HG03571 (cell line): ENCODE results near the gene DUSP15.
"Not testable (repeated sequence)": the region's sequence is repeated elsewhere in the genome, so short reads cannot be mapped to it uniquely, and the experiment has no call there.

Source experiments
- ATAC-seq: cut with Tn5 transposase; IDR thresholded peaks from one replicate; pipeline ENCODE4 v1.9.1; 2021; ENCODE audit not compliant: unreplicated experiment

Gene DUSP15

DNA sequence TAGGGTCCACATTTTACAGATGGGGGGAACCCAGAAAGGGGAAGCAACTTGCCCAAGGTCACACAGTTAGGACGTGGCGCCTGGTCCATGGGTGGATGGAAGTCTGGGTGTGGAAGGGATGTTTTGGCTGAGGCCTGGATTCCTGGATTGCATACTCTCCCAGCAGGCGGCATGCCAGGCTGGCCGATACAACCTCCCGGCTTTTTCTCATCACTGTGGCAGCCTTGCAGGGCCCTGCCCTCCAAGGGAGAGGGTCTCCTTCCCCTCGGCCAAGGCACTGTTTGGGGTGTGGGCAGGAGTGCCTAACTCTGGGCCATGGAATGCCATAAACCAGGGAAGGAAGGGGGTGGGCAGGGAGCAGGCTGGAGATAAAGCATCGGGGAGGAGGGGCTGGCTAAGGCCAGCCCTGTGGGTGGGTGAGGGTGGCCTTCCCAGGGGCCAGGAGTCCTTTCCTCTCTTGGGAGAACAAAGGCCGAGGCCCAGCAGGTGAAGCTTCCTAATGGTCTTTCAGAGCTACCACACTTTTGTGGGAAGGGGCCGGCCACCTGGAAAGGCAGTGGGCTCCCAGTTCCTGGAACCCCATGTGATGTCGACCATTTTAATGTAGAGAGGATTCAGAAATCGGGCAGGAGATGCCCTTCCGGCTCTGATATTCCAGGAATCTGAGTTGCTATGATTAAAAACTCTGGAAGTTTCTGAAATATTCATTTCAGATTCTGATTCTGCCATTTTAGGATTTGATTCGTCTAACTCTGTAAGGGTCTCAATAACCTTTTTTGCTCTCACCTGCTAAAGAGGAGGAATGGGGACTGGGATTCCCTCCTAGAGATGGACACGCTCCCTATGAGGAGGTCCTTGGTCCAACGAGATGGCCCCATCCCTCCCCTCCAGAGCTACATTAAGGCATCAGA is 29.2 kb downstream of the DUSP15 start:
- ATAC-seq = no peak

DNA sequence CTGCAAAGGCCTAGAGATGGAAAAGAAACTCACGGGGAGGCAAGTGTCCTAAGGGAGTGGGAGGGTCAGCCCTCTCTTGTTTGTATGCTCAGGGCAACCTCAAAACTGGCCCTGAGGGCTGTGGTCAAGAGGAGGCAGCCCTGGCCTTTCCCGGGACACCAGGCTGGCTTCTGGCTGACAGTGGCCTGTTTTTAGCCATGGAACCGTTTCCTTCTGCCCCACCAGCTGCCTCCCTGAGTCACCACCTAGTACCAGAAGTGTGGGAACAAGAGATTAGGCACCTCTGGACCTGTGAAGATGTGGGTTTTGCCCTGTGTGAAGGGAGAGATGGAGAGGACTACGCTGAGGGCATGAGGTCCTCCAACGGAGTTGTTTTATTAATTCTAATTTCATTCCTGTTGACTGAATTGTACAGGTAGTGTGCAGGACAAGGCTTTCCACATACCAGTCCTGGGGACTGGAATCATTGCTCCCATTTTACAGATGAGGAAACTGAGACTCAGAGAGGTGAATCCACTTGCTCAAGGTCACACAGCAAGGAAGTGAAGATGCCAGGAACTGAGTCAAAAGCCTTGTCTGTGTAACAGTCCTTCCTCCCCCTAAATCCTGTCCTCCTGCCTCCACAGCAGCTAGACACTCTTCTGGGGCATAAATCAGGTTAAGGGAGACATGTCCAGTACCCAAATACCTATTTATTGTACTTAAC is 30.4 kb downstream of the DUSP15 start:
- no peak for ATAC-seq

DNA sequence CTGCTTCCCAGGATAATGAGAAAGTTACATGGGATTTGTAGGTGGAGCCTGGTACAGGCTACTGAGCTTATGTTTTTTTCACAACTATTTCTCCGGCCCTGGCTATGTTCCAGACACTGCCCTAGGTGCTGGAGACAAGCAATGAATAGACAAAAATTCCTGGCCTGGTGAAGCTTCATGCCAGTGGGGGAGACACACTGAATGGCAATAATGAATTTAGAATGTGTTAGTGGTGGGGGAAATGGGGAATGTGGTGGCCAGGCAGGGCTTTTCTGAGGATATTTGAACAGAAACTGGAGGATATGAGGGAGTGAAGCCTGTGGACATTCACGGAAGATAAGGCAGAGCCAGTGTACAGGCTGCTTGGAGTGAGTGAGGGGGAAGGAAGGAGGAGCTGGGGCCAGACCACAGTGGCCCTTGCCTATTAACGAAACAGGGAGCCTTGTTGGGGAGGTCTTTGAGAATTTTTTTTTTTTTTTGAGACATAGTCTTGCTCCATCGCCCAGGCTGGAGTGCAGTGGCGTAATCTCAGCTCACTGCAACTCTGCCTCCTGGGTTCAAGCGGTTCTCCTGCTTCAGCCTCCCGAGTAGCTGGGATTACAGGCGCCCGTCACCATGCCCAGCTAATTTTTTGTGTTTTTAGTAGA is 31.6 kb downstream of the DUSP15 start:
- no peak for ATAC-seq

DNA sequence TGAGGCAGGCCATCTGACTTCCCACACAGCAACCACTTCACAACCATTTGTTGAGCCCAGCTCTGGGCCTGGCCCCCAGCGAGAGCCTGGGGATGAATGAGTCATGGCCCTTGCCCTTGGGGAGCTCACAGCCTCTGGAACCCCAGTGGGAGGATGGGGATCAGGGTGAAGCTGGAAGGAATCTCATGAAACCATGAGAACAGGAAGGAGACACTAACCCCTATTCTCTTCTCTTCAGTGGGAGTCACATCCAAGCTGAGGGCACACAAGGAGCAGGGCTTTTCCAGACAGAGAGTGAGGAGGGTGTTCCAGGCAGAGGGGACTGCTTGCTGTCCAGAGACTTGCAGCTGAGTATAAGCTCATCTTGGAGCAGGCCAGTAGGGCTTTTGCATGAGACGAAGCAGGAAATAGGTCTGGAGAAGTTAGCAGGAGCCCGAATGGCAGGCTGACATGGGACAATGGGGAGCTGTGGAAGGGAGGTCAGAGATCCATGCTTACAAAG is 32.4 kb downstream of the DUSP15 start:
- no peak for ATAC-seq

DNA sequence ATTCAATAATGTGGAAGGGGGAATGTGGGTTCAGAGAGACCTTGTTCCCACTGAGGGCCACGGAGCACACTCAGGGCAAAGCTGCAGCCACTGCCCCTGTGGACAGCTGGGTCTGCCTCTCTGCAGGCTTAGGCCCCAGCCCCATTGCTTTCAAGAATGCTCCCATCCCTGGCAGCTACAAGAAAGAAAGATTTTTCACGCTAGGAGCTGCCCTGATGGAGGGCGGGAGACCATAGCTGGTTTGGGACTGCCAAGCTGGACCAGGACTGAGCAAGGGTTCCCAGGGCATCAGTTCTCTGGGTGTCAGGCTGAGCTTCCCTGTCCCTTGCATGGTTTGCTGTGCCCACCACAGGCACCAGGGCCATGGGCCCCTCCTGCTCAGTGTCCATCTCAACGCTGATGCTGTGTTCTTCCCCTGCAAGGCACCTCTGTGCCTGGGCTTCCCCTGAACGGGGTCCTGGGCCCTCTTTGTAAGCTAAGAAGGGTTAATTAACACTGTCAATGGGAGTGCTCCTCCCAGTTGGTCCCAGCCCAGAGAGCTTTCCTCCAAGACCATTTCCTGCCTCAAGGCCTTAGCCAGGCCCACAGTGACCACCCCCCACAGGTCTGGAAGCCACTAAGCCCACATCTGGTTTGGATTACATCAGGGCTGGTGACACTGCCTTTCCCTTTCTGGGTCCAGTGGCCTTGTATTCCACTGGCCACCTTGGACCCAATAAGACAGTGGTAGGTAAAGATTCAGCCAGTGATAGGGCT is 33.3 kb downstream of the DUSP15 start:
- no peak for ATAC-seq

DNA sequence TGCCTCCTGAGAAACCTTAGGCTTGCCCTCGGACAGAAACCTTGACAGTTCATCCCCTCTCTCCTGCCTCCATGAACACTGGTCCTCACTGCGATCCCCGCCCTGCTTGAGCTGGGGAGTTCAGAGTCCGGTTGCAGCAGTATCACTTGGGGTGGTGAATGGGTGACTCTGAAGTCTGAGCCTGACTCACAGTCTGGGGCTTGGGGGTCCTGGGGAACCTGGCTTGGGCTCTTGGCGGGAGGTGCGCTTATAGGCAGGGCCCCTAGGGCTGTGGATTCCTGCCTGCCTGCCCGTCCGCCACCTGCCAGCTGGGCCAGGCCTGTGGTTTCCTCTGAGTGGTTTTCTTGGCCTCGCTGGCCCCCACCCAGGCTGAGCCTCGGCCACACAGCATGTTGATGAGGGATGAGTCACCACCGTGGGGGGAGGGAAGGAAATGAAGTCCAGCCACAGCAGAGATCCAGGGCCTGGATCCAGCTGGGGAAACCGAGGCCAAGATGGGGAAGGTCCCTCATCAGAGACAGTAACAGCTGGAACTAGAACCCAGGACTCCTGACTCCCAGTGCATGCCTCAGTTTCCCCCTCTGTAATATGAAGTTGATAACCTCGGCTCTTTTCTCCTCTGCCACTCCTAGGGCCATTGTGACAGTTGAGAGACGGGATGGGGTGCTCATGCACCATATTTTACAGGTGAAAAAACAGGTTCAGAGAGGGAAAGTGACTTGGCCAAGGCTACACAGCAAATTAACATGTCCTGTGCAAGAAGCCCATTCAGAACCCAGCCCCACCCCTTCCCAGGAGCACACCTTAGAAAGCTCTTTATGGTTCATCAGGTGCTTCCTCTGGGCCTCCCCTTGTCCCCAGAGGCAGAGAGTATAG is 34.1 kb downstream of the DUSP15 start:
- ATAC-seq = peak; percentile 47

DNA sequence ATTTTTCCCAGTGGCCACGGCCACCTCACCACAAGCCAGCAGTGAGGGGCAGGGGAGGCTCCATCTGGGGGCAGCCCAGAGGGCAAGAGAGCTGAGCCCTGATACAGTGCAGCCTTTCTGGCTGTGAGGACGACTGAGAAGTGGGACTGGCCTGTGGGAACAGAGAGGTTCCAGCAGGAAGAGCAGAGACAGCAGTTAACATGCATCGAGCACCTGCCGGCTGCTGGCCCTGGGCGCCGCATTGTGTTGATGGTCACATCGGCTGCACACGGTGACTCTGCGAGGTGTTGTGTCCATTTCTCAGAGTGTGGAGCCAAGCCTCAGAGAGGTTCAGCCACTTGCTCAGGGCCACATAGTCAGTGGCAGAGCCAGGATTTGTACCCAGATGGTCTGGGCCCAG is 34.8 kb downstream of the DUSP15 start:
- ATAC-seq = no peak

DNA sequence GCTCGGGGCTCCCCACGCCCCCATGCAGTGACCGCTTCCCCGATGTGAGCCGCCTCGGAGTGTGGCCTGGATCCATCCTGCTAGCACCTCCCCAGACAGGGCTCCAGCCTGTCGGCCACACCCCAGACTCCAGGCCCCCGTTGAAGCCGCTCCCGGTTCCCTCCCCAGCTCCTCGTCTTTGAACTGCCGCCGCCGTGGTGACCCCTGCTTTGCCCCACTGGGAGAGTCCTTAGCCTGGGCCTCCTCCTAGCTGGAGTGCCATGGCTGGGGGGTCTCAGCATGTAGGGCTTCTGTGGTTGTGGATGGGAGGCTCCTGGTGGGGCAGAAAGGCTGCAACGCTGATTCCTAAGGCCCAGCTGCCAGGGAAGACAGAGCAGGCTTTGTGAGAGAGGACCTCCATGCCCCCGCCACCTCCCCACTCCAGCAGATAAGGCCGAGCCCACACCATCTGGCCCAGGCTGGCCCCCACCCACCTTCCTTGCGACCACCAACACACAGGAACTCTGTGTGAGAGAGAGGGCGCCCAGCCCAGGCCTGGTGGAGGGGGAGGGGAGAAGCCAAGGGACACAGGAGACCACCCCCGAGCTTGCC is 36.3 kb downstream of the DUSP15 start:
- no peak for ATAC-seq

DNA sequence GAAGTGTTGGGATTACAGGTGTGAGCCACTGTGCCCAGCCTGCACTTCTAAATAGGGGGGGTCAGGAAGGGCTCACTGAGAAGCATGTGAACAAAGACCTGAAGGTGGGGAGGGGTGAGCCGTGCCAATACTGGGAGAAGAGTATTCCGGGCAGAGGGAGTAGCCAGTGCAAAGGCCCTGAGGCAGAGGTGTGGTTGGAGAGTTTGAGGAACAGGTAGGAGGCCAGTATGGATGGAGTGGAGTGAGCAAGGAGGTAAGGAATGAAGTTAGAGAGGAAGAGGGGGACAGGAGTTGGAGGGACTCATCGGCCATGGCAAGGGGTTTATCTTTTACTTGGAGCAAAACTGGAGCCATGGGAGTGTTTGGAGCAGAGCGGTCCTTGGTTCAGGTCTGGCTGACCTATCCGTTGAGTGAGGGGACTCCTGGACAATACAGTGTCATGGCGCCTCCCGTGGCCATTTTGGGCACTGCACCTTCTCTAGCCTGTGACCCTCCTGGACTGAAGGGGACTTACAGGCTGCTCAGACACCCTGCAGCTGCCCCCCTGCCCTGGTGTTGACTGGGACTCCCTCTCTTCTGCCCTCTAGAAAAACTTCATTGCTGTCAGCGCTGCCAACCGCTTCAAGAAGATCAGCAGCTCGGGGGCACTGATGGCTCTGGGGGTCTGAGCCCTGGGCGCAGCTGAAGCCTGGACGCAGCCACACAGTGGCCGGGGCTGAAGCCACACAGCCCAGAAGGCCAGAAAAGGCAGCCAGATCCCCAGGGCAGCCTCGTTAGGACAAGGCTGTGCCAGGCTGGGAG is 37.0 kb downstream of the DUSP15 start:
- no peak for ATAC-seq

DNA sequence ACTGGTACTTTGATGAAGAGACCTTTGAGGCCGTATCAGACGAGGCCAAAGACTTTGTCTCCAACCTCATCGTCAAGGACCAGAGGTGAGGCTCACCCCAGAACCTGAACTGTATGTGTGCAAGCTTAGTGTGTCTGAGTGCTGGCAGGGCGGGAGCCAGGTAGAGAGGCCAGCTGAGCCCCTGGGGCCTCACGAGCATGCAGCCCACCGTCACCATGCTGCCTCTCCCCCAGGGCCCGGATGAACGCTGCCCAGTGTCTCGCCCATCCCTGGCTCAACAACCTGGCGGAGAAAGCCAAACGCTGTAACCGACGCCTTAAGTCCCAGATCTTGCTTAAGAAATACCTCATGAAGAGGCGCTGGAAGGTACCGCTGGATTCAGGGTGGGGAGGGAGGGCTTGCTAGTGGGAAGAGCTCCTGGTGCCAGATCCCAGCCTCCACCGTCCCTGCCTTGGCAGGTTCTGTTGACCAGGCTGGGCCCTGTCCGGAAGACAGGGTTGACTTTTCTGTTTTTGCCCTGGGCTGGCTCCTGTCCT is 38.5 kb downstream of the DUSP15 start:
- no peak for ATAC-seq

DNA sequence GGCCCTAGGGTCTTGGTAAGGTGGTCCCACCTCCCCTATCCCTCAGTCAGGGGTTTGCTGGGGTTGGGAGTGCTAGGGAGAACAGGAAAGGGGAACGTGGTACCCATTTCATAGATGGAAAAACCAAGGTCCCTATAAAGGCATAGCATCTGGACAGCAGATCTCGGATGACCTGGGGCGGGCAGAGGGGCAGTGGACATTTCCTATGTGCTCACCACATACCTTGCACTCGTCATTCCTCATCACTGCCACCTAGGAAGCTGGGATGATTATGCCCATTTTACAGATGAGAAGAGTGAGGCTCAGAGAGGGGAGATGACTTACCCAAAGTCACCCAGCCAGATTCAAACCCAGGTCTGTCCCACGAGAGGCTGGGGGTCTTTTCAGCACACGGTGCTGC is 39.1 kb downstream of the DUSP15 start:
- no peak for ATAC-seq

DNA sequence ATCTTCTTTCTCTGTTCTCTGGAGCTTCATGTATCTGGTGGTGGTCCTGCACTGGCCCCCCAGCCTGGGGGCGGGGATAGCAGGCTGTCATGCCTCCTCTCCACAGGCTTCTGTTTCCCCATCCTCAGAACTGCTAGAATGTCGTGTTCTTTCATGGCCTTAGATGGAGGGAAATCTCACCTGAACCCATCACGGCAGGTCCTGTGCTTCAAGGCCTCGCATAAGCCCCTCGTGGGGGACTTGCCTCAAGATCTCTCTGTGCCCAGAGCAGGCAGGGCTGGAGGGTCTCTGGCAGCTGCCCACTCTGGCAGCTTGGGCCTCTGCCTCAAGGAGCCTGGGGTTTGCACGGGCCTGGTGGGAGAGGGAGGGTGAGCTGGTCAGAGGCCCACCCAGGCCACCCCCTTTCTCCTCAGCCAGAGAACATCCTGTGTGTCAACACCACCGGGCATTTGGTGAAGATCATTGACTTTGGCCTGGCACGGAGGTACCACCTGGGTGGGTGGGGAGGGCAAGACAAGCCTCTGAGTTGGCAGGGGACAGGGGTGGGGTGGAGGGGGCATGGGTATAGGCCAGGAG is 39.8 kb downstream of the DUSP15 start:
- ATAC-seq = no peak

DNA sequence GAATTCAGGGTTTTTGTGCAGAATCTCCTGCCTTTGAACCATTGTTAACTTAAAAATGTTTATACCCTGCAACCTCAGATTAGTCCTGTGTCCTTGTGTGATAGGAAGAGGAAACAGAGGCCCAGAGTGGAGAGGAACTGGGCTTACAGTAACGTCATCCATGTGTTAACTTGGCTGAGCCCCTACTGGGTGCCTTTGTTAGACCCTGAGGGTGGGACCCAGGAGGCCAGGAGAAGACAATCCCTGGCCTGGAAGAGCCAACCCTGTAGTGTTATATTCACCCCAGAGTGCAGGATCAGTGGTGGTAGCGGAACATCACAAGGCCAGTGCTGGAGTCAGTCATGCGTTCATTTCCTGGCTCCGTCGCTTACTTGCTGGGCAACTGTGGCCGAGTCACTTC is 40.6 kb downstream of the DUSP15 start:
- ATAC-seq = no peak

DNA sequence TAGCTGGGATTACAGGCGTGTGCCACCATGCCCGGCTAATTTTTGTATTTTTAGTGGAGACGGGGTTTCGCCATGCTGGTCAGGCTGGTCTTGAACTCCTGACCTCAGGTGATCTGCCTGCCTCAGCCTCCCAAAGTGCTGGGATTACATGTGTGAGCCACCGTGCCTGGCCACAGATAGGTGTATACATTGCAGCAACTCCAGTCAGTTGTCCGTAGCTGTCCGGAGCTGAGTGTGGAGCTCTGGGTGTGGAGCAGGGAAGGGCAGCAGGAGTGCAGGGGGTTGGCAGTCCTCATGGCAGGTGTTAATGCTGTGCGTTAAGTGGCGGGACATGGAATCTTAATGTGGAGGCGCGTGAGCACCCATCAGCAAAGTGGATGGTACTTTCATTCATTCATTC is 42.3 kb downstream of the DUSP15 start:
- not testable (repeated sequence) for ATAC-seq

DNA sequence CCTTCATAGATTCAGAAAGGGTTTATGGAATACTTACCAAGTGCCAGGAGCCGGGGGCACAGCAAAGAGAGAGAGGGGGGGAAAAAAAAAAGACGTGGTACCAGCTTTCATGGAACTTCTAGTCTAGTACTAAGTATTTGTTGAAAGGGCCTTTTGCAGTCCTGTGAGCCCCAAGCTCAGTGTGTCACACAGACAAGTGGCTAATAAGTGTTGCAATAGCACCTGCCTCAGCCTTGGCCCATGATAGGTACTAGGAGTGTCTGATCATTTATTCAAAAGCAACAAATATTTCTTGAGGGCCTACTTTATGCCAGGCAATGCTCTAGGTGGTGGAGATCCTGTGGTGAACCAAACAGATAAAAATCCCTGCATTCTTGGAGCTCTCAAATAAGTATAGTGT is 43.3 kb downstream of the DUSP15 start:
- no peak for ATAC-seq

DNA sequence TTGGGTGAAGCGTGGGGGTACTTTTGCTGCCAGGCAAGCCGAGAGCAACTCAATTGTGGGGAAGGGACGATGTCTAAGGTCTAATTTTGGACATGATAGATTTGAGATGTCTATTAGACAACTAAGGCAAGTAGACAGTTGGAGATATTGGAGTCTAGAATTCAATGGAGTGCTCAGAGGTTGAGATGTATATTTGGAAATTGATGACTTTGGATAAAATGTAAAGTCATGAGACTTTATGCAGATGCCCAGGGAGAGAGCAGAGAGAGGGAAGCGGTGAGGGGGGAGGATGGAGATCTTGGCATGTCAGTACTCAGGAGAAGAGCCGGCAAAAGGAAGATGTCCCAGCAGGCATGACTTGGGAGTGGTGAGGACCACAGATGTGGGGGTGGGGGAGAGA is 44.3 kb downstream of the DUSP15 start:
- ATAC-seq = no peak

DNA sequence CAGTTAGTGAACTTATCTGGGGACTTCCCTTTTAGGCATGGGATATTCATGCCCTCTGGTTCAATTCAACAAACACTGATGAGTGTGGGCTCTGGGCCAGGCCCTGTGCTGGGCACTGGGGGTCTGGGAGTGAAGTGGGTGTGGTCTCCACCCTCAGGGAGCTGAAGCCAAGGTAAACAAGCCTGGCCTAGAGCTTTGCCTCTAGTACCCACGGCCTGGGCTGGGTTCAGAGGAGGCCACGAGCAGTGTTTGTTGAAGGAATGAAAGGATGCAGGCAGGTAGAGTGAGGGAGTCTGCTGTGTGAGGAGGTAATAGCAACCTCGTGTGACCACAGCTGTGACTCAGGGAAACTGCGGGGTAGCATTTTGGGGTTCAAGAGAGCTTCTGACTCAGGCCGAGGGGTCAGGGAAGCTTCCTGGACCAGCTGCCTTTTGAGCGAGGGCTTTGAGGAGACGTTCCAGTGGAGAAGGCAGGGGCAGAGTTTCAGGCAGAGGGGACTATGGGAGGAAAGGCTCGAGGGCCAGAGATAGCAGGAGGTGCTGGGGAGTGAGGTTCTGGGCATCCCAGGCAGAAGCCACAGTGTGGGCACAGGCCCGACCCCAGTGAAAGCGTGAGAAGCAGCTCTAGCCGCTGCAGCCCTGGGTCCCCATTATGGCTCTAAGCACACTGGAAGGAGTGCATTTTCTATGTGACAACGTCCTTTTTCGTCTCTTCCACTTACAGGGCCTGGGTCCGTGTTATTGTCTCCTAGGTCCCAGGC is 45.6 kb downstream of the DUSP15 start:
- ATAC-seq = no peak

DNA sequence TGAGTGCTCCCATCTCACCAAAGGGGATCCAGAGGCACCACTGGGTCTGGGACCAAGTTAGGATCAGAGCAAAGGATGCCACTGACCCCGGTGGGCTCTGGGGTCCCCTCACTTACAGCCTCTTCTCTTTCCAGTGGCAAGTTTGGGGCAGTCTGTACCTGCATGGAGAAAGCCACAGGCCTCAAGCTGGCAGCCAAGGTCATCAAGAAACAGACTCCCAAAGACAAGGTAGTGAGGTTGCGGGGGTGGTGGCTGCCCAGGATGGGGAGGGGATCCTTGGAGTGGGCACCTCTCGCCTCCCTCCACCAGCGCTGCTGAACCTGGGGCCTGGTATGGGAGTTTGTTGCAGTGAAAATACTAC is 46.2 kb downstream of the DUSP15 start:
- no peak for ATAC-seq
